ENCODE data around the gene CCNG2. TPM values are rescaled to one million over a fixed set of nuclear protein-coding genes. Genes with fewer than 3 reads are reported as not detected.
A peak's percentile ranks its signal among the peaks of the same experiment; 100 is the strongest.

Gene CCNG2
- total RNA-seq, 2 donors from 2014 or later: 61.3 to 106 TPM

GRCh38 chr4:77201343-77201742 lies 44.3 kb downstream of the CCNG2 start:
- 90% methylated on average over 1 of the region's 1 CpG for WGBS
- Histone ChIP-seq H3K27me3 (replicated peaks; ENCODE audit: insufficient read depth) (no peaks in the 10 kb centered on the region), H3K36me3 (no peaks in the 10 kb centered on the region), H3K4me3 (no peak overlapping the region), H3K27ac (no peak overlapping the region), H3K4me1 (replicated peaks) (no peaks in the 10 kb centered on the region), H3K9me3 (no peaks in the 10 kb centered on the region)
- TF ChIP-seq POLR2A (IDR thresholded peaks at IDR 0.05) (no peak), CTCF (IDR thresholded peaks at IDR 0.05) (no peak), POLR2AphosphoS5 (IDR thresholded peaks at IDR 0.05) (no peak)
- DNase-seq (ENCODE audit: low spot score): no peak
- intact Hi-C loops (cut with DNase I): loop anchor here (5.0 to 10.0 kb wide), 4 partner anchors 154 to 767 kb away; partner anchors contain the start of gene SHROOM3

GRCh38 chr4:77201857-77202256 lies 44.9 kb downstream of the CCNG2 start:
- Histone ChIP-seq H3K27ac (no peak overlapping the region), H3K36me3 (no peaks in the 10 kb centered on the region), H3K9me3 (no peaks in the 10 kb centered on the region), H3K4me1 (replicated peaks) (no peaks in the 10 kb centered on the region), H3K4me3 (no peak overlapping the region), H3K27me3 (replicated peaks; ENCODE audit: insufficient read depth) (no peaks in the 10 kb centered on the region)
- TF ChIP-seq POLR2AphosphoS5 (IDR thresholded peaks at IDR 0.05) (no peak), CTCF (IDR thresholded peaks at IDR 0.05) (no peak), POLR2A (IDR thresholded peaks at IDR 0.05) (no peak)
- intact Hi-C loops (cut with DNase I): loop anchor here (5.0 to 10.0 kb wide), 4 partner anchors 155 to 767 kb away; partner anchors contain the start of gene SHROOM3
- no peak for DNase-seq (ENCODE audit: low spot score)
- WGBS: 75% methylated on average over 3 of the region's 3 CpGs

- 86% methylated on average over 1 of the region's 1 CpG for WGBS
- intact Hi-C loops (cut with DNase I): loop anchor here (5.0 to 10.0 kb wide), 4 partner anchors 155 to 768 kb away; partner anchors contain the start of gene SHROOM3
- Histone ChIP-seq H3K4me3 (no peak overlapping the region), H3K27ac (no peak overlapping the region), H3K4me1 (replicated peaks) (no peaks in the 10 kb centered on the region), H3K36me3 (no peaks in the 10 kb centered on the region), H3K9me3 (no peaks in the 10 kb centered on the region), H3K27me3 (replicated peaks; ENCODE audit: insufficient read depth) (no peaks in the 10 kb centered on the region)
- no peak for TF ChIP-seq CTCF (IDR thresholded peaks at IDR 0.05)
- no peak for TF ChIP-seq POLR2AphosphoS5 (IDR thresholded peaks at IDR 0.05)
- DNase-seq (ENCODE audit: low spot score): no peak
Observed at GRCh38 chr4:77202491-77202890, 45.5 kb downstream of the CCNG2 start.

GRCh38 chr4:77203380-77204197 lies 46.6 kb downstream of the CCNG2 start:
- WGBS: 8% methylated on average over 8 of the region's 8 CpGs
- Histone ChIP-seq H3K4me1 (replicated peaks) (no peaks in the 10 kb centered on the region), H3K27ac (no peak overlapping the region), H3K36me3 (no peaks in the 10 kb centered on the region), H3K9me3 (no peaks in the 10 kb centered on the region), H3K27me3 (replicated peaks; ENCODE audit: insufficient read depth) (no peaks in the 10 kb centered on the region), H3K4me3 (no peak overlapping the region)
- intact Hi-C loops (cut with DNase I): loop anchor here (2.0 to 10.0 kb wide), 5 partner anchors 109 to 769 kb away; partner anchors contain the start of gene SHROOM3
- no peak for TF ChIP-seq POLR2A (IDR thresholded peaks at IDR 0.05)
- peak; percentile 16 for TF ChIP-seq POLR2AphosphoS5 (IDR thresholded peaks at IDR 0.05)
- peak; percentile 61 to 88 (median 78) for TF ChIP-seq CTCF (IDR thresholded peaks at IDR 0.05)
- peak; percentile 72 for DNase-seq (ENCODE audit: low spot score)
